ENCODE results near the gene HOXD13. TPM values are rescaled to one million over a fixed set of nuclear protein-coding genes. Genes with fewer than 3 reads are reported as not detected.

The HOXD13 gene
- total and polyA plus RNA-seq, 2 donors (not counting 1 experiment from before 2014, with no cell fraction given): not detected

DNA sequence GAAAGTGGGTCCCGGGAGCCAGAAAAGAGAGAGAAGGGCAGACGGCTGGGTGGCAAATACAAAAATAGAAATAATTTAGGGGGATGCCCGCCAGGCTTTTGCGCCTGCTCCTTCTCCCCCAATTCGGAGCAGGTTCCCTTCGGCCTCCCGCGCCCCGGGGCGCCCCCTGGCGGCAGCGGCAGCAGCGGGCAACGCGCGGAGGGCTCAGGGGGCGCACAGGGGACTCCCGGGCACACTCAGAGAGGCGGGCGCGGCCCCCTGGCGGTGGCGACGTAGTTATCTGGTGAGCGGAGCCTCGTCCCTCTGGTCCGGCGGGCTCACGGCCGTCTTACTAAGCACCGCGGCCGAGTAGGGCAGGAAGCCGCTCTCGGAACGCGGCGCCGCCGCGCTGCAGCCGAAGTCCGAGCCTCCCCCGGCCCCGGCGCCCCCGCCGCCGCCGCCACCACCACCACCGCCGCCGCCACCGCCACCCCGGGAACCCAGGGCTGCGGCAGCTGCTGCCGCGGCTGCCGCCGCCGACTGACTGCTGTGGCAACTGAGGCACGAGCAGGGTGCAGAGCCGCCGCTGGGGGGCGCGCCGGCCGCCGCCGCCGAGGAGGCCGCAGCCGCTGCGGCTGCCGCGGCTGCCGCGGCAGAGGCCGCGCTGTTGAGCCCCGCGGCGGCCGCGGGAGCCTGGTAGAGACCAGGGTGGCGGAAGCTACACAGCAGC, 12.5 kb upstream of the HOXD13 start:
- Histone ChIP-seq H3K27me3 (replicated peaks in 1 of 4; ENCODE audit: control extremely low read depth in 1 of 4, control insufficient read depth in 3 of 4, insufficient read depth in 4 of 4, low read length in 3 of 4) (peaks cover 0 to 86% (median 72%) of the 10 kb centered on the region in 4 experiments), H4K20me1 (ENCODE audit: control insufficient read depth, insufficient read depth, low read length, poor library complexity, severe bottlenecking) (no peaks in the 10 kb centered on the region), H3K79me2 (ENCODE audit: control insufficient read depth, insufficient read depth, low read length) (no peaks in the 10 kb centered on the region), H3K4me2 (replicated peaks; ENCODE audit: low read depth, low read length, poor library complexity, severe bottlenecking) (peak overlapping the region; percentile 28), H2AFZ (ENCODE audit: insufficient read depth, low read depth, low read length, poor library complexity, severe bottlenecking) (no peak overlapping the region), H3K9me3 (ENCODE audit: control extremely low read depth in 1 of 3, control insufficient read depth in 2 of 3, insufficient read depth in 1 of 3, low read length in 2 of 3) (peaks cover 7 to 61% (median 31%) of the 10 kb centered on the region in 3 donors), H3K9ac (ENCODE audit: low read length) (no peak overlapping the region), H3K4me3 (ENCODE audit: control extremely low read depth in 1 of 5, extremely low read depth in 1 of 5, insufficient read depth in 1 of 5, low read depth in 2 of 5, low read length in 4 of 5) (no peak overlapping the region), H3K27ac (ENCODE audit: low read length in 2 of 2) (no peak overlapping the region), H3K36me3 (replicated peaks in 1 of 2; ENCODE audit: control extremely low read depth in 1 of 2, control insufficient read depth in 1 of 2, extremely low read depth in 1 of 2, insufficient read depth in 2 of 2, low read length in 1 of 2) (no peaks in the 10 kb centered on the region), H3K4me1 (ENCODE audit: control insufficient read depth in 2 of 2, insufficient read depth in 2 of 2, low read length in 2 of 2) (peaks cover 3 to 18% of the 10 kb centered on the region in 2 donors)
- intact Hi-C loops (cut with micrococcal nuclease): loop anchor here (5.0 kb wide), 1 partner anchor 52 kb away; no protein-coding TSS in a partner anchor
- Mint-ChIP-seq H3K4me3 (no peak overlapping the region), H3K9me3 (ENCODE audit: insufficient read depth) (peaks cover 3% of the 10 kb centered on the region), H3K27me3 (peaks cover 70% of the 10 kb centered on the region), H3K4me1 (peaks cover 5% of the 10 kb centered on the region), H3K27ac (no peak overlapping the region)
- CTCF ChIA-PET: interaction anchor here (1.4 kb wide), 1 partner anchor 47 kb away, joined by 5 read pairs; no protein-coding TSS in a partner anchor
- ATAC-seq (ENCODE audit: low read depth) (no peak), DNase-seq (no peak)
- TF ChIP-seq, protein P1, sequence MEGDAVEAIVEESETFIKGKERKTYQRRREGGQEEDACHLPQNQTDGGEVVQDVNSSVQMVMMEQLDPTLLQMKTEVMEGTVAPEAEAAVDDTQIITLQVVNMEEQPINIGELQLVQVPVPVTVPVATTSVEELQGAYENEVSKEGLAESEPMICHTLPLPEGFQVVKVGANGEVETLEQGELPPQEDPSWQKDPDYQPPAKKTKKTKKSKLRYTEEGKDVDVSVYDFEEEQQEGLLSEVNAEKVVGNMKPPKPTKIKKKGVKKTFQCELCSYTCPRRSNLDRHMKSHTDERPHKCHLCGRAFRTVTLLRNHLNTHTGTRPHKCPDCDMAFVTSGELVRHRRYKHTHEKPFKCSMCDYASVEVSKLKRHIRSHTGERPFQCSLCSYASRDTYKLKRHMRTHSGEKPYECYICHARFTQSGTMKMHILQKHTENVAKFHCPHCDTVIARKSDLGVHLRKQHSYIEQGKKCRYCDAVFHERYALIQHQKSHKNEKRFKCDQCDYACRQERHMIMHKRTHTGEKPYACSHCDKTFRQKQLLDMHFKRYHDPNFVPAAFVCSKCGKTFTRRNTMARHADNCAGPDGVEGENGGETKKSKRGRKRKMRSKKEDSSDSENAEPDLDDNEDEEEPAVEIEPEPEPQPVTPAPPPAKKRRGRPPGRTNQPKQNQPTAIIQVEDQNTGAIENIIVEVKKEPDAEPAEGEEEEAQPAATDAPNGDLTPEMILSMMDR (IDR thresholded peaks at IDR 0.05): peak; percentile 30
- TF ChIP-seq EZH2 (IDR thresholded peaks at IDR 0.05; ENCODE audit: borderline replicate concordance, insufficient read depth, low read depth, low read length, poor library complexity, severe bottlenecking): no peak
- POLR2A ChIA-PET: no interaction called here
- WGBS (ENCODE audit: insufficient coverage): 5% methylated on average over 81 of the region's 86 CpGs

All from B cell (primary cell).